RWPE1 (cell line): ENCODE measurements around the gene TSEN54.

Experiments
- CTCF ChIA-PET: fragments of 350-600 bp; sonication (Branson Sonifier 250); formaldehyde crosslinking; extraction: SDS; loops from one replicate; lab custom pipeline; 2021; lab: Yijun Ruan, JAX
- POLR2A ChIA-PET: fragments of 400-600 bp; formaldehyde crosslinking; extraction: SDS; loops from one replicate; lab custom pipeline; 2020; ENCODE audit warnings: antibody characterized with exemption; ENCODE audit not compliant: low non-redundant PET; lab: Yijun Ruan, JAX
- DNase-seq: peaks from one replicate; pipeline ENCODE4 v3.0.0; 2012; ENCODE audit warnings: low spot score
- H3K27ac ChIP-seq: fragments of 450-650 bp; 2 replicates; pipeline ENCODE4 v1.5.1; 2017
- CTCF ChIP-seq: fragments of 450-650 bp; conservative IDR thresholded peaks from 2 replicates; pipeline ENCODE4 v1.5.1; 2017; ENCODE audit warnings: low read depth, mild to moderate bottlenecking

The TSEN54 gene

DNA sequence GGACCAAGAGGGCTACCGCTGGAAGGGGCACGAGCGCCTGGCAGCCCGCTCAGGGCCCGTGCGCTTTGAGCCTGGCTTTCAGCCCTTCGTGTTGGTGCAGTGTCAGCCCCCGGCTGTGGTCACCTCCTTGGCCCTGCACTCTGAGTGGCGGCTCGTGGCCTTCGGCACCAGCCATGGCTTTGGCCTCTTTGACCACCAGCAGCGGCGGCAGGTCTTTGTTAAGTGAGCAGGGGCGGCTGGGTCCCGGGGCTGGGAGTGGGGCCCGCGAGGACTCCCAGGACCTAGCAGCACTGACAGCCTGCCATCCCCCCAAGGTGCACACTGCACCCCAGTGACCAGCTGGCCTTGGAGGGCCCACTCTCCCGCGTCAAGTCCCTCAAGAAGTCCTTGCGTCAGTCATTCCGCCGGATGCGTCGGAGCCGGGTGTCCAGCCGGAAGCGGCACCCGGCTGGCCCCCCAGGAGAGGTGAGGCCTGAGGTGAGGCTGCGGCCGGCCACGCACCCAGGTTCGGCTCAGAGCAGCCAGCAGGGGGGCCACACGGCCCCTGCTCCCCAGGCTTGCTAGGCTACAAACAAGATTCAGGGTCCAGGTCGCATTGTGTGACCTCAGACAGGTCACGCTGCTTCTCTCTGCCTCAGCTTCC is 53.8 kb downstream of the TSEN54 start:
- no peak for TF ChIP-seq CTCF
- no peak for DNase-seq
- no peak overlapping the region for H3K27ac ChIP-seq
- ChIA-PET CTCF (no interaction called here), POLR2A (interaction anchor here (0.7 kb wide), 1 partner anchor 31 kb away, joined by 3 read pairs; no protein-coding TSS in a partner anchor)

DNA sequence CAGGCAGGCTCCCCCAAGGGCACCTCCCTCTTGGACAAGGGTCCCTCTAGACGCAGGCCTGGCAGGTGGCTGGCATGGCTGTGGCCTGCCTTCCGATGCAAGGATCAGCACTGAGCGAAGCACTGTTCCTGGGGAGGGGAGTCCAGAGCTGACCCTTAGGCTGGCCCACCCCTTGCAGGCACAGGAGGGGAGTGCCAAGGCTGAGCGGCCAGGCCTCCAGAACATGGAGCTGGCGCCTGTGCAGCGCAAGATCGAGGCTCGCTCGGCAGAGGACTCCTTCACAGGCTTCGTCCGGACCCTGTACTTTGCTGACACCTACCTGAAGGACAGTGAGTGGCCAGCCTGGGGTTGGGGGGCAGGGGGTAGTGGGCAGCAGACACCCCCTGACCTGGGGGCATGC is 54.4 kb downstream of the TSEN54 start:
- CTCF ChIA-PET = interaction anchor here (0.6 kb wide), 1 partner anchor 29 kb away, joined by 4 read pairs; no protein-coding TSS in a partner anchor
- no peak overlapping the region for H3K27ac ChIP-seq
- TF ChIP-seq CTCF = no peak
- POLR2A ChIA-PET = interaction anchor here (0.6 to 0.7 kb wide), 2 partner anchors 32 to 46 kb away, joined by 3 read pairs; no protein-coding TSS in a partner anchor
- no peak for DNase-seq

DNA sequence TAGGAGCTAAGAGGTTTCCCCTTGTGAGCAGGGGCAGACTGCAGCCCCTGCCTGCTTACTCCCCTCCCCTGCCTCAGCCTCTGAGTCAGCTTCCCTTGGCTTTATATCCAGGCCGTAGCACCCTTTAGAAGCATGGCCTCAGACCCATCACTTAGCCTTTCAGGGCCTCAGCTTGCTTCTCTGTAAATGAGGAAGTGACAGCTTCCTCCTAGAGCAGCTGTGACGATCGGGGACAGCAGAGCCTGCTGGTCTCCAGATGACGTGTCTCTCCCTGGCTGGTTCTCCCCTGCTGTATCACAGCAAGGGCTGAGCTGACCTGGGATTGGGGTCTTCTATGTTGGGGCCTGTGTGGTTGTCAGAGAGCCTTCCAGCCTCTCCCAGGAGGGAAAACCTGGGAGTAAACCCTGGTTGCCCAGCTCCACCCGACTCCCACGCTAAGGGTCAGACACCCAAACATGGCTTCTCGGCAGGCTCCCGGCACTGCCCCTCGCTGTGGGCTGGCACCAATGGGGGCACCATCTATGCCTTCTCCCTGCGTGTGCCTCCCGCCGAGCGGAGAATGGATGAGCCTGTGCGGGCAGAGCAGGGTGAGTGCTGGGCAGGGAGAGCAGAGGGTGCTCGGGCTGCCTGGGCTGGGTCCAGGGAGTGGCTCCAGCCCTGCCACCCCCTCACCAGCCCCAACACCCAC is 55.0 kb downstream of the TSEN54 start:
- DNase-seq = no peak
- ChIA-PET POLR2A (interaction anchor here (0.6 kb wide), 1 partner anchor 46 kb away, joined by 3 read pairs; no protein-coding TSS in a partner anchor), CTCF (interaction anchor here (0.6 kb wide), 2 partner anchors 28 to 42 kb away, joined by 4 to 6 read pairs; no protein-coding TSS in a partner anchor)
- H3K27ac ChIP-seq = no peak overlapping the region
- no peak for TF ChIP-seq CTCF

- ChIA-PET POLR2A (interaction anchor here (0.6 kb wide), 1 partner anchor 22 kb away, joined by 3 read pairs; no protein-coding TSS in a partner anchor), CTCF (no interaction called here)
- H3K27ac ChIP-seq = no peak overlapping the region
- no peak for TF ChIP-seq CTCF
- no peak for DNase-seq
These were observed 55.5 kb downstream of the TSEN54 start for GRCh38 chr17:75571885-75572215.

- ChIA-PET POLR2A (interaction anchor here (0.6 kb wide), 1 partner anchor 23 kb away, joined by 3 read pairs; no protein-coding TSS in a partner anchor), CTCF (no interaction called here)
- H3K27ac ChIP-seq = no peak overlapping the region
- DNase-seq = no peak
- no peak for TF ChIP-seq CTCF
These were observed 56.6 kb downstream of the TSEN54 start for GRCh38 chr17:75572713-75573539.

- no peak for DNase-seq
- CTCF ChIA-PET = no interaction called here
- H3K27ac ChIP-seq = no peak overlapping the region
- POLR2A ChIA-PET = no interaction called here
- TF ChIP-seq CTCF = no peak
These were observed 57.2 kb downstream of the TSEN54 start for GRCh38 chr17:75573540-75573957.
